Peyer's patch (tissue), 4 donors: ENCODE results near the gene KIAA1671. TPM values are rescaled to one million over a fixed set of nuclear protein-coding genes. Genes with fewer than 3 reads are reported as not detected.

Source experiments
- DNase-seq, 3 donors: peaks; one replicate each; pipeline ENCODE4 v3.0.0-alpha.2; 2017 to 2019
- H3K27ac ChIP-seq, 4 donors: fragments of 200-600 bp; sonication (generic); one replicate each; pipeline ENCODE4 v1.5.1; 2016 to 2019
- H3K27me3 ChIP-seq, 2 donors: fragments of 200-600 bp; sonication (generic); one replicate each; pipeline ENCODE4 v1.5.1; 2019
- H3K36me3 ChIP-seq, 3 donors: fragments of 200-600 bp; sonication (generic); one replicate each; pipeline ENCODE4 v1.5.1; 2016 to 2019
- H3K4me1 ChIP-seq, 4 donors: fragments of 200-600 bp; sonication (generic); one replicate each; pipeline ENCODE4 v1.5.1; 2016 to 2019
- H3K4me3 ChIP-seq, 4 donors: fragments of 200-600 bp; sonication (generic); 1 replicate in 3 of 4; 2 replicates in 1 of 4; pipeline ENCODE4 v1.5.1; 2016 to 2019; ENCODE audit warnings: mild to moderate bottlenecking in 1 of 4
- H3K9me3 ChIP-seq, 4 donors: fragments of 200-600 bp; sonication (generic); one replicate each; pipeline ENCODE4 v1.5.1; 2016 to 2019; ENCODE audit warnings: mild to moderate bottlenecking in 1 of 4
- POLR2A ChIP-seq, 2 donors: fragments of 450-650 bp; IDR thresholded peaks; one replicate each; pipeline ENCODE4 v1.5.1; 2017; ENCODE audit warnings: antibody characterized with exemption in 2 of 2, mild to moderate bottlenecking in 2 of 2, moderate library complexity in 2 of 2
- total RNA-seq, 4 donors: library from RNA; depleted of rRNA; stranded (reverse); fragments of >200 nt; gene quantifications; one replicate each; pipeline ENCODE4 v1.1.0, GENCODE V29; 2016
- TF ChIP-seq, protein P1 (sequence below), 6 experiments: fragments of 450-650 bp in 4 of 6; fragments of 200-600 bp in 2 of 6; sonication (generic) in 1 of 6; IDR thresholded peaks; one replicate each; pipeline ENCODE4 v1.5.1; 2017 to 2019; ENCODE audit warnings: antibody characterized with exemption in 6 of 6, mild to moderate bottlenecking in 3 of 6, moderate library complexity in 1 of 6

Gene KIAA1671
- total RNA-seq, 4 donors from 2014 or later, result 41.3 to 149 (median 113) TPM

DNA sequence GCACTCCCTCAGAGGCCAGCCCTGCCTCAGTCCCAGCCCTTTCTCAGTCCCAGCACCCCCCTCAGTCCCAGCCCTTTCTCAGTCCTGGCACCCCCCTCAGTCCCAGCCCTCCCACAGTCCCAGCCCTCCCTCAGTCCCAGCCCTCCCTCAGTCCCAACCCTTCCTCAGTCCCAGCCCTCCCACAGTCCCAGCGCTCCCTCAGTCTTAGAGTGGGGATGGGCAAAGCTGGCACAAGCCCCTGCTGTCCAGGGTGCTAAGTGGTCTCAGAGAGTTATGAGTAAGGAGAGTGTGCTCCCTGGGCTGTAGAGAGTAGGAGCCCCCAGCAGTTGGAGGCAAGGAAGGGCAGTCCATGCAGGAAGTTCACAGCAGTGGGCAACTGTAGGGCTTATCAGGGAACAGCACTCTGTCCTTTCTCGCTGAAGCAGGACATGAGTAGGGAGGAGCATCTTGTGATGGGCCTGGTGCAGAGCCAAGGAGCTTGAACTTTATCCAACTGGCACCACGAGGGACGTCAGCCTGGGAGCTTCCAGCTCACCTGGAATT is 195.7 kb downstream of the KIAA1671 start:
- DNase-seq, result peak in 2 of 3 donors; percentile 72 to 77
- Histone ChIP-seq H3K9me3 (no peaks in the 10 kb centered on the region), H3K4me3 (no peak overlapping the region), H3K4me1 (peaks cover 0 to 15% (median 0%) of the 10 kb centered on the region in 4 donors), H3K27me3 (no peaks in the 10 kb centered on the region), H3K36me3 (no peaks in the 10 kb centered on the region), H3K27ac (peak overlapping the region in 2 of 4 donors; percentile 54 to 75)
- peak in 1 of 2 donors; percentile 6 for TF ChIP-seq POLR2A (IDR thresholded peaks at IDR 0.05)
- TF ChIP-seq, protein P1, sequence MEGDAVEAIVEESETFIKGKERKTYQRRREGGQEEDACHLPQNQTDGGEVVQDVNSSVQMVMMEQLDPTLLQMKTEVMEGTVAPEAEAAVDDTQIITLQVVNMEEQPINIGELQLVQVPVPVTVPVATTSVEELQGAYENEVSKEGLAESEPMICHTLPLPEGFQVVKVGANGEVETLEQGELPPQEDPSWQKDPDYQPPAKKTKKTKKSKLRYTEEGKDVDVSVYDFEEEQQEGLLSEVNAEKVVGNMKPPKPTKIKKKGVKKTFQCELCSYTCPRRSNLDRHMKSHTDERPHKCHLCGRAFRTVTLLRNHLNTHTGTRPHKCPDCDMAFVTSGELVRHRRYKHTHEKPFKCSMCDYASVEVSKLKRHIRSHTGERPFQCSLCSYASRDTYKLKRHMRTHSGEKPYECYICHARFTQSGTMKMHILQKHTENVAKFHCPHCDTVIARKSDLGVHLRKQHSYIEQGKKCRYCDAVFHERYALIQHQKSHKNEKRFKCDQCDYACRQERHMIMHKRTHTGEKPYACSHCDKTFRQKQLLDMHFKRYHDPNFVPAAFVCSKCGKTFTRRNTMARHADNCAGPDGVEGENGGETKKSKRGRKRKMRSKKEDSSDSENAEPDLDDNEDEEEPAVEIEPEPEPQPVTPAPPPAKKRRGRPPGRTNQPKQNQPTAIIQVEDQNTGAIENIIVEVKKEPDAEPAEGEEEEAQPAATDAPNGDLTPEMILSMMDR (IDR thresholded peaks at IDR 0.05), result peak in 1 of 6 experiments; percentile 16

DNA sequence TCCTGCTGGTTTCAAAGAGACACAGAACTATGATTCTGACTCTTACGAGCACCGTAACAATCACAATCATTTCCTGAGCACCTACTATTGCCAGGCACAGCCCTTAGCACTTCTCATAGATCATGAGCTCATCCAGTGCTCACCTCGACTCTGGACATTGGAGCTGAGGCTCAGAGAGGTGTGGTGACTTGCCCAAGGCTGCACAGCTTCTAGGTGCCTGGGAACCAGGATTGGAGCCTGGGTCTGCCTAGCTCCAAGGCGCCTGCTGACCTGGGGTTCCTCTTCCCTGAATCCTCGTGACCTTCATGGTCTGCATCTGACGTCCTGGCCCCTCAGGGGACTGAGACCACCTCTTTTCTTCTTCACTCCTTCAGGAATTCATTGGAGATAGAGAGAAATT is 196.5 kb downstream of the KIAA1671 start:
- no peak for DNase-seq
- Histone ChIP-seq H3K4me1 (peaks cover 0 to 21% (median 0%) of the 10 kb centered on the region in 4 donors), H3K4me3 (no peak overlapping the region), H3K9me3 (no peaks in the 10 kb centered on the region), H3K27me3 (no peaks in the 10 kb centered on the region), H3K36me3 (no peaks in the 10 kb centered on the region), H3K27ac (no peak overlapping the region)
- TF ChIP-seq, protein P1 (IDR thresholded peaks at IDR 0.05), result no peak
- no peak for TF ChIP-seq POLR2A (IDR thresholded peaks at IDR 0.05)

- no peak for TF ChIP-seq POLR2A (IDR thresholded peaks at IDR 0.05)
- TF ChIP-seq, protein P1 (IDR thresholded peaks at IDR 0.05), result no peak
- no peak overlapping the region for H3K4me3 ChIP-seq
- H3K4me1 ChIP-seq, result peaks cover 0 to 17% (median 0%) of the 10 kb centered on the region in 4 donors
- no peaks in the 10 kb centered on the region for H3K27me3 ChIP-seq
- DNase-seq, result peak in 1 of 3 donors; percentile 65
- H3K9me3 ChIP-seq, result no peaks in the 10 kb centered on the region
- no peaks in the 10 kb centered on the region for H3K36me3 ChIP-seq
- peak overlapping the region in 2 of 4 donors; percentile 40 to 59 for H3K27ac ChIP-seq
Observed at GRCh38 chr22:25153961-25154666, 201.6 kb downstream of the KIAA1671 start.

- Histone ChIP-seq H3K36me3 (no peaks in the 10 kb centered on the region), H3K27ac (peak overlapping the region in 2 of 4 donors; percentile 40 to 59), H3K4me1 (peaks cover 0 to 15% (median 0%) of the 10 kb centered on the region in 4 donors), H3K9me3 (no peaks in the 10 kb centered on the region), H3K27me3 (no peaks in the 10 kb centered on the region), H3K4me3 (no peak overlapping the region)
- TF ChIP-seq, protein P1 (IDR thresholded peaks at IDR 0.05), result no peak
- TF ChIP-seq POLR2A (IDR thresholded peaks at IDR 0.05), result no peak
- no peak for DNase-seq
Observed at GRCh38 chr22:25154667-25154999, 202.1 kb downstream of the KIAA1671 start.

- Histone ChIP-seq H3K4me1 (peaks cover 0 to 15% (median 0%) of the 10 kb centered on the region in 4 donors), H3K9me3 (no peaks in the 10 kb centered on the region), H3K27me3 (no peaks in the 10 kb centered on the region), H3K27ac (no peak overlapping the region), H3K4me3 (no peak overlapping the region), H3K36me3 (no peaks in the 10 kb centered on the region)
- TF ChIP-seq, protein P1 (IDR thresholded peaks at IDR 0.05), result no peak
- no peak for TF ChIP-seq POLR2A (IDR thresholded peaks at IDR 0.05)
- no peak for DNase-seq
Observed at GRCh38 chr22:25156736-25157135, 204.2 kb downstream of the KIAA1671 start.
